Measurements from ENCODE around the gene WNK2.
A peak's percentile ranks its signal among the peaks of the same experiment; 100 is the strongest.

Gene WNK2

GRCh38 chr9:93200449-93200742, 16.5 kb downstream of the WNK2 start:
- no peak for DNase-seq

- DNase-seq, result no peak
These were observed 17.0 kb downstream of the WNK2 start for GRCh38 chr9:93200989-93201334.

DNA sequence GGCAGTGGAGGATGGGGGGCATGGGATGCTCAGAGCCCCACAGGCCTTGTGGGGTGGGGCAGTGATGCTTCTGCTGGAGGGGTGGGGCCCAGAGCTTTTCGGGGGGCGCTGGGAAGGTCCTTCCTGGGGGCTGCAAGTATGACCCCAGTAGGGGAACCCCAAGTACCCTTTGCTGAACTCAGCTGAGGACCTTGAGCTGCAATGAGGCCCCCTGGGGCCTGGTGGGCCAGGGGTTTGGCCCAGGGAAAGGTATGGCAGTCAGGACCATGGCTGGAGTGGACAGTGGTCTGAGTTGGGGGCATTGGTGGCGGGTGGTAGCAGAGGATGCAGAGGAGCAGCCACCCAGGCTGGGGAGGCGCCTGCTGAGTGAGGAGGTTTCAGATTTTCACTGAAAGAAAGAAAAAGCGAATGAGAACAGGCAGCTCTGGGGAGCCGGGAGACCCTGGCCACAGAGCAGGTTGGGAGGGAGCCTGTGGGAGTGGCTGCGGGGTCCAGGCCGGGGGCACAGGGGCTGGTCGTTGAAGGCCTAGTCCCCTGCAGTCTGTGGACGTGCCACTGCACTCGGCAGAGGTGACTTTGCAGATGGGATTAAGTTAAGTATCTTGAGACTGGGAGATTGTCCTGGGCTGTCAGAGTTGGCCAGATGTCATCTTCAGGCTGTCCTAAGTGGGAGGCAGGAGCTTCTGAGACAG, 19.2 kb downstream of the WNK2 start:
- no peak for DNase-seq

GRCh38 chr9:93203718-93204469, 20.0 kb downstream of the WNK2 start:
- DNase-seq, result no peak

DNA sequence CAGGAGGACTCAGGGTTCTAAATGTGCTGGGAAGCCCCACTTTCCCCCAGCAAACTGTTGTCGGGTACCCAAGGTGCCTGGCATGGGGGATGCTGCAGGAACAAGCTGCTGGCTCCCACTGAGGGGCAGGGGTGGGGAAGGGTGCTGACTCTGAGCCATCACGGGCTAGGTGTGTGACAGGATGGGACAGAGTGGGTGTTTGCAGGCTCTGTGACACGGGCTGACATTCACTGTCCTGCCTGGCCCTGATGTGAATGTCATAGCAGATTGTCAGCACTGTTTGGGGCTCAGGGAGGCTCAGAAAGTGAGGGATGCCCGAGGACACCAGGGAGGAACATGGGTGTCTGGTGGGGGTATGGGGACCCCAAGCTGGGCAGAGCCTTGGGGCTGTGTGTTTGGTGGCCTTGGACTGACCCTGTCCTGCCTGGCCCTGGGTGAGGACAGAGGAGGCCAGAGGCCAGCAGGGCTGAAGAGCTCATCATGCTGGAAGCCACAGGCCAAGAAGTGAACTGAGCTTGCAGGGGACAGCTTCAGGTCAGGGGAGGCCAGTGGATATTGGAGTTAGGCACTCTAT, 20.6 kb downstream of the WNK2 start:
- DNase-seq, result no peak

DNA sequence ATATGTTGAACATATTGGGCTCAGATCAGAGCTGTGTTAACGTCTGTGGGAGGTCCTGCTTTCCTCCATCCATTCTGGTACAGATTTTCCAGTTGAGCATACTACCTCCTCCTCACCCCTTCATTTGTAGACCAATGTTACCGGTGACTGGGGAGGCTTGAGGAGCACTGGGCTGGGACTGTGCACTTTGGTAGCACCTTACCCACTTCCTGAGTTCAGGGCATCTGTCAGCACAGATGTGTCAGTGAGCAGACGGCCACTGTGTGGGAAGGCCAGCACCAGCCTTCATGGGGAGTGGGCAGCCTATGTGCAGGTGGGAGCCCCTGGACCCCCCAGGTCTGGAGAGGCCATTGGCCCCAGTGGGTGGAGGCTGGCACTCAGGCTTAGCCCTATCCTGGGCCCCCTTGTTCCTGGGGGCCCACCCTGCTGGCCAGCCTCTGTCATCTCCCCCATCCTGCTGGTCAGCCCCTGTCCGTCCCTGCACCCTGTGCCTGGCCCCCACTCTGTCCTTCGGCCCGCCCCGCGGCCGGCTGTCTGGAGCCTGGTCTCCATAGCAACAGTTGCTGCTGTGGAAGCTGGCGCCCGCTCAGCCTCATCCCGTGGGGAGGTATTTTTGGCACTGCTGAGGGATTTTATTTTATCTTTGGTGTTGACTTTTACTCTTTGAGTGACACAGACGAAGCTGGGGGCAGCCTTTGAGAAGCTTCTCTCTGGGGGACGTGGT, 21.3 kb downstream of the WNK2 start:
- DNase-seq, result peak; percentile 13

GRCh38 chr9:93205896-93206575, 22.1 kb downstream of the WNK2 start:
- DNase-seq, result no peak

- no peak for DNase-seq
These were observed 22.7 kb downstream of the WNK2 start for GRCh38 chr9:93206576-93207155.

DNA sequence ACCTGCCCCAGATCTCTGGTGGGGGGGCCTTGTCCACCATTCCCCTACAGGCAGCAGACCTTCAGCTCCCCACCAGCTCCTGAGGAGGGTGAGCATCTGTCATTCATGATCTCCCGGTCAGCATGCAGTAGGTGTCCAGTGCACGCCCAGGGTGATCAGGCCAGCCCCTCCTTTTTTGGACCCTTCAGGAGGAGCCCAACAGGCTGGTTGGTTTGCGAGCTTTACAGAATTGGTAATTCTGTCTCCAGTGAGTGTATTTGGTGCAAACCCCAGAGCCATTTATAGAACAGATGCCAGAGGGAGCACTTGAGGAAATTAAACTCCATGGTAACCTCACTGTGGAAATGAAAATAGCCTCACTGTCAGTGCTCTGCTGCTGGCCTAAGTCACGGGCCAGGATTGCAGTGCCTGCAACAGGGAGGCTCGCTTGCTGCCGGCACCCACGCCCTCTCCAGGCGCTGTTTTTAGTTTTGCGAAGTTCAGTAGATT, 23.4 kb downstream of the WNK2 start:
- peak; percentile 56 for DNase-seq

DNA sequence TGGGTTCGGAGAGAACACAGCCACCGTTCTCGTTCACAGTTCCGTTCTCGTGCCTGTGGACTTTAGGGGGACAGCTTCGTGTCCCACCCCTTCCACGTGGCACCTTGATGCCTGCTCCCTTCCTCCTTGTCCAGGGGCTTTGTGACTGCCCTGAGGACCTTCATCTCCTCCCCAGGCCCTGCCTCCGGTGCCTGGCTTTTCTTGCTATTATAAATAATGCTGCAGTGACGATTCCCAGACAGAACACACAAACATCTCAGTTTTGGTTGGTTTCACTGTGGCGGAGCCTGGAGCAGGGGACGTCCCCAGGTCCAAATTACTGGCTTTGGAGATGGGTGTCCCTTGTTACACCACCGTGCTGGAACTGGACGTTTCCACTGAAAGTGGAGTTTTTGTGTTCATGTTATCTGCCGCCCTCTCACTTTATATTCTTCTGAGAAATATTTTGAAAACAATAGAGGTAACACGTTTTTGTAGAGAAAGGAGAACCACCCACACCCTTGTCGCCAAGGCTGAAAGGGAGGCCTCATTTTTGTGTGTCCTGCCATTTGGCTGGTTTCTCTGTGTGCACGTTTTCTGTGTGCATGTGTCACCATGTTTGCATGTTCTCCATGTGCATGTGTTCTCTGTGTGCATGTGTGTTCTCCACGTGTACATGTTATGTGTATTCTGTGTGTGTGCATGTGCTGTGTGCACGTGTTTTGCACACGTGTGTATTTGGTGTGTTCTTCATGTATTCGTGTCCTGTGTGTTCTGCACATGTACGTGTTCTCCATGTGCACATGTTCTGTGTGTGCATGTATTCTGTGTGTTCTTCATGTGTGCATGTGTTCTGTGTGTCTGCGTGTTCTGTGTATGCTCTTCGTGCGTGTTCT, 24.2 kb downstream of the WNK2 start:
- DNase-seq, result no peak

DNA sequence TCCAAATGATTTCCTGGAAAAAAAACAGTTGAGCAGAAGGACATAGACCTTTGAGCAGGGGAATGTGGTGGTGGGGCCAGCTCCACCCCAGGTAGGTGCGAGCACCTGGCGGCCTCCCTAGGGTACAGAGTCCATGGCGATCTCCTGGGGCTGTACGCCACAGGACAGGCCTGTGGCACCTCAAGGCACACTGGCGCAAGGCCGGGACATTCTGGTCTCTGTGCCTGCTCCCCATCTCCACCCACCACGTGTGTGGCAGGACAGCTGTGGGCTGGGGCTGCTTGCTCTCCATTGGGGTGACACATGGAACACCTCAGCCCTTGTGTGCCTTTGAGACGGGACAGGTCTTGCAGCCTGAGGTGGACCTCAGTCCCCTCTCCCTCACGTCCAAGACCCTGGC, 25.2 kb downstream of the WNK2 start:
- DNase-seq, result no peak

DNA sequence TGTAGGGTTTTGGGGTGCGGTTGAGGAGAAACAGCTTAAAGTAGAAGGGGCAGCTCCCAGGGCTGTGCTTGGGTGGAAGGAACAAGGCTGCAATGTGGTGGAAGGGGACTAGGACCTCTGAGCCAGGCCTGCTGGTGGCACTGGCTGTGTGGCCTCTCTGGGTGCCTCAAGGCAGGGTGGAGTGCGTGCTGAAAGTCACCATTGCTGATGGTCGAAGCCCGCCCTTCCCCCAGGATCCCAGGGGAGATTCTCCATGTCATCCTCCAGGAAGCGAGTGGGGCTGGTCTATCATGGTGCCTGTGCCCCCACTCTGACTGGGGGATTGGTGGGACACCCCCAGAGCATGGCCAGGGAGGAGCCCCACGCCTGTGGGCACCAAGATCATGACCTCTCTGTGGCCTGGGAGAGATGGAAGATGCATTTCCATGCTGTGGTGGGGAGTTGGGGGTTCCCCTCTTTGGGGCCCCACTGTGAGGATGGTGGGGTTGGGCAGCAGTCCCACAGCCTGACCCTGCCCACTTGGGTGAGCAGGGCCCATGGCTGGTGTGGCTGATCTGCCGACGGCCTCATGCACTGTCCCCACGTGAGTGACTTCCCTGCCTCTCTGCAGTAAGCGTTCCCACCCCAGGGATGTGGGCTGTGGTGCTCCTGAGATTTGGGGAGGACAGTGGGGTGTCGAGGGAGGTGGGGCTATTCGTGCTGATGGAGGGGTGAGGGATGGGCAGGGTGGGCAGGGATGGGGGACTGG, 25.8 kb downstream of the WNK2 start:
- DNase-seq, result no peak

DNA sequence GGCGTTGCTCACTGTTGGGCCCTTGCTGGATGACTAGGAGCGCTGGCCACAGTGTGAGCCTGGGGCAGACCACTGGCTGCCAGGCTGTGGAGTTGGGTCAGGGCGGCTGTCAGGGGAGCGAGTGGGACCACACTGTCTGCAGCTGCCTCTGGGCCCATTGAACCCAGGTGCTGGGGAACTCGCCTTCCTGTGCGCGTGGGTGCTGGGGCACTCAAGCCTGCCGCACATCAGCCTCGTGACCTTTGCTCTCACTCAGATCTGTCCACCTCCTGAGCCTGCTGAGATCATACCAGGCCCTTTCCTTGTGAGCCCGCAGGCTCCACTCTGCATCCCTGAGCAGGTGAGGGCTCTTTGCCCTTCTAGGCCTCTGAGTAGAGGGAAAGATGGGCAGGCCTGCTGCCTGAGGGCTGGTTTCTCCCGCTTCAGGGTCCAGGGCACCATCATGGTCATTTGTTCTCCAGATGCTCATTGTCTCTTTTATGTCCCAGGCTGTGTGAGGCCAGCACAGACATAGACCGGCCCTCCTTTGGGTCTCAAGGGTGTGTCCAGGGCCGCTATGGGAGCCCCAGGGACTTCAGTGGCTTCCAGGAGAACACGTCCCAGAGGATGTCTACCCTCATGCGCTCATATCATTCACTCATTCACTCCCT, 26.5 kb downstream of the WNK2 start:
- no peak for DNase-seq

GRCh38 chr9:93210974-93211653, 27.2 kb downstream of the WNK2 start:
- DNase-seq, result no peak

DNA sequence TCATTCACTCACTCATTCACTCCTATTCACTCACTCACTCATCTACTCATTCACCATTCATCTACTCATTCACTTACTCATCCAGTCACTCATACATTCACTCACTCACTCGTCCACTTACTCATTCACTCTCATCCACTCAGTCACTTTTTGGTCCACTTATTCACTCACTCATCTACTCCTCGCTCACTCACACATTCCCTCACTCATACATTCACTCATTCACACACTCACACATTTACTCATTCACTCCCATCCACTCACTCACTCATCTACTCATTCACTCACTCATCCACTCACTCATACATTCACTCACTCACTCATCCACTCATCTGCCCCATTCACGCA, 27.7 kb downstream of the WNK2 start:
- no peak for DNase-seq

- no peak for DNase-seq
These were observed 28.5 kb downstream of the WNK2 start for GRCh38 chr9:93212409-93212808.

DNA sequence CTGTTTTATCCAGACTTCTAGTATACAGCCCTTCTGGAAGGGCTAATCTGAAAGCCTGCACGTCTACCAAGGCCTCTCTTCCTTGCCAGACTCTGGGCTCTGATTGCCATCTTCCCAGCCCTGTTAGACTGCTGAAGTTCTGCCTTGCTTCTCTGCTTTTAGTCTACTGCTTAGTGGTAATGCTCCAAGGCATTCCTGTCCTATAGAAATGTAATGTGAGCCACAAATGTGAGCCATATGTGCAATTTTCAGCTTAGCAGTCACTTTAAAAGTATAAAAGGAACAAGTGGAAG, 32.1 kb downstream of the WNK2 start:
- no peak for DNase-seq

- DNase-seq, result no peak
These were observed 33.8 kb downstream of the WNK2 start for GRCh38 chr9:93217706-93218105.

DNA sequence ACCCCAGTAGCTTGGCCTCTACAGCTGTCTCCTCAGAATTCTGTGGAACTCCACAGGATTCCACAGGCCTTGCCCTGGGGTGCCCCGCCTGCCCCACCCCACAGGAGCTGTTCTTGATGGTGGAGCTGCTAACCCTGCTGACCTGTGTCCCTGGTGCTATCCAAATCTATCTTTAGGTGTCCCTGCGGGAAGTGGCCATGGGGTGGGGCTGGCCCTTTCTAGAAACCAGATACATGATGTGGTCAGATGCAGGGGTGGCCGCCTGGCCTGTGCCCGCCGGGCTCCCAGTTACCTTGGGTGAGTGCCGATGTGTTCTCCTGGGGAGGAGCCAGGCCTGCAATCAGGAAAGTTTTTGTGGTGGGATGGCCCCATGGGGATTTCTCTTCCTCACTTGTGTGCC, 34.2 kb downstream of the WNK2 start:
- no peak for DNase-seq

All from fibroblast of skin of back (primary cell).